ENCODE measurements around the gene SLC25A36.
"Not testable (repeated sequence)": the region's sequence is repeated elsewhere in the genome, so short reads cannot be mapped to it uniquely, and the experiment has no call there.

Gene SLC25A36

DNA sequence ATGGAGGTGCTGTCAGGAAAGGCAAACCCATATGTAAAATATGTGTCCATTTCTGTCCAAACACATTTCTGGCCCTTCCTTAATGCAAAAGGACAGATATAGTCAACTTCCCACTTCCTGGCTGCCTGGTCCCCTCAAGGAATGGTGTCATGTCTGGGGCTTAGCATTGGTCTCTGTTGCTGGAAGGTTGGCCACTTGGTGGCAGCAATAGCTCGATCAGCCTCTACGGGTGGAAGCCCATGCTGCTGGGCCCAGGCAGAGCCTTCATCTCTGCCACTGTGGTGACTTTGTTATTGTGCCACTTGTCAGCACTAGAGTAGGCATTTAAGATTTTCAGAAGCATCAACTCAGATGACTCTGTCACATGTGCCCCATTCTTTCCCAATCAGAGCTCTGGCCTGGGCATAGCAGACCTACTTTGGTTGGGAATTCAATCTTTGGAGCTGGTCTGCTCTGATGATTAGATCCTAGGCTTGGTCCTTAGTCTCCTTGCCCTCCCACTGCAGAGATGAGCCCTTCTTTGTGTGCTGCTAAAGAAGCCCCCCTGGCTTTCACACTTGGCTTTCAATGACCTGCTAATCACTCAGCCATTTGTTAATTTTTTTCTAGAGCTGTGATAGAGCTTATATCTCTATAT is 58.5 kb downstream of the SLC25A36 start:
- DNase-seq: peak; percentile 21 to 77

DNA sequence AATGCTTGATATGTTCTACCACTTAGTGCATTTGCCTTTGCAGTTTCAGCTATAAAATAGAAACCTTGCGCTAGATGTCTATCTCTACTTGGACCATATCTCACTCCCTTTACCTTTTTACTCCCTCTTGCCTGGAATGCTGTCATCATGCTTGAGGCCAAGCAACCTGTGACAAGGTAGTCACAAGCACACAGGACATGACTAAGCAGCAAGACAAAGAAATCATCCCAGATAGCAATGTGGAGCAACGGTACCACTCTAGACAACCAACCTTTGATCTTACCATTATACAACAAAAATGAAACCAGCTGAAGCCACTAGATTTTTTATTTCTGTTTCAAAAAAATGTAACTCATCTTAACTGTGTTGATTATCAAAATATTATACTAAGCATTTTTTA is 59.0 kb downstream of the SLC25A36 start:
- DNase-seq: no peak

DNA sequence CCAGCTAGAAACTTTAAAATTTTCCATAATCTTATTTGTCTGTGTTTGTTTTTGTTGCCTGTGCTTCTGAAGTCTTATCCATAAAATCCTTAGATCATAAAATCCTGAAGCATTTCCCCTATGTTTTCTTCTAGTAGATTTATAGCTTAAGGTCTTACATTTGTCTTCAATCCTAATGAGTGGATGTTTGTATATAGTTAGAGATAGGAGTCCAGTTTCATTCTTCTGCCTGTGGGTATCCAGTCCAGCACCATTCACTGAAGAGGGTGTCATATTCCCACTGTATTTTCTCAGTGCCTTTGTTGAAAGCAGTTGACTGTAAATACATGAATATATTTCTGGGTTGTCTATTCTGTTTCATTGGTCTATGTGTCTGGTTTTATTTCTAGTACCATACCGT is 64.7 kb downstream of the SLC25A36 start:
- no peak for DNase-seq

DNA sequence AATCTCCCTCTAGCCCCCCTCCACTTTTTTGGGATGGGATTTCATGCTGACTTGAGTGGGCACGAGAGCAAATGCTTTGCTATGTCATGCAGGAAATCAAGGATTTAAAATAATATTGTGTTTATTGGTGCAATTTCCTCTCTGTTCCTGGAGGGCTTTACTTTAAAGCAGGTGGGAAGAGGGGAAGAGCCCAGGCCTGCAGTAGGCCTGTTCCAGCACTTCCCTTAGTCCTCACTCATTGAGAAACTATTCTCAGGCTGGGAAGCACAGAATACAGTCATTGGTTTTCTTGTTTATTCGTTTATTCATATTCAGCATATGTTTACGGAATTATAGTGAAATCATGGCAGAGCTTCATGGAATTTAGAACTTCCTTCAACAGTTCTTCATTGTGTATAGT is 67.9 kb downstream of the SLC25A36 start:
- no peak for DNase-seq

DNA sequence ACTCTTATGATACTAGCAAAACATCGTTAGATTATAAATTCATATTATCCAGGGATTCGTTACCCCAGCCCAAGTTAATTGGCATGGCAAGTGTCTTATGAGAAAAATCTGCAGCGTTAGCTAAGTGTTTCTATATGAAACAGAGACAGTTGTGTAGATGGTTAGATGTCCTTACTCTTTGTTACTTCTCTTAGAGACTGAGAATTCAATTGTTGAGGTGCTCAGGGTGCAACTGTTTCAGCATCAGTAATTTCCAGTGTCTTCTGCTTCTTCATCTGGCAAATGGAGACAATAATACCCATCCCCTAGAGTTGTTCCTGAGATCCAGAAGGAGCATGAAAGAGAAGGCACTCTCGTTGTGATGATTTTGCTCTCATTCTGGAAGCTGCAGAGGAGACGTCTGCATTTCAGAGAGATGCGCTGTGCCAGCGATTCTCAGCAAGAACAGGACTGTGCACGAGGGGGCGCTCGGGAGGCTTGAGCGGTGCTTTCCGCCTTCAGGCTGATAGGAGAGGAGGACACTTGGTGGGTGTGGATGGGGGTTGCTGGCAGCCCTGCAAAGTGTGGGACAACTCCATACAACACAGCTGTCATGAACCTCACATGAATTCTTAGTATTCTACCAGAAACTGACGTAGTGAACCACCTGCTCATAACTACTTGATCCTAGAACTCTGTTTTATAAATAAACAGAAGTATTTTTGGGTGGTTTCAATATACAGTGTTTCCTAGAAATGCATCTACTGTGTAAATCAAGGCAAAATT is 69.8 kb downstream of the SLC25A36 start:
- DNase-seq: peak; percentile 17 to 77

DNA sequence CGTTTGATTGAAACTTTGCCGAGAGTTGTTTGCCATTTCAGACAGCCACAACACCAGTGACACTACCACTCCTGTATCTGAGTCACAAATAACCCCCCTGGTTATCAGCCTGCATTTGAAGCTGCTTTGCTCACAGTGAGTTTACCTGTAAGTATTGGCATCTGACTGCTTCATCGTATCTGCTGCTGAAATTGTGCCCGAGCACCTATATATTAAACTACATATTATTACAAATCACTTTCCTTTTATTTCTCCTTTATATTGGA is 70.3 kb downstream of the SLC25A36 start:
- no peak for DNase-seq

DNA sequence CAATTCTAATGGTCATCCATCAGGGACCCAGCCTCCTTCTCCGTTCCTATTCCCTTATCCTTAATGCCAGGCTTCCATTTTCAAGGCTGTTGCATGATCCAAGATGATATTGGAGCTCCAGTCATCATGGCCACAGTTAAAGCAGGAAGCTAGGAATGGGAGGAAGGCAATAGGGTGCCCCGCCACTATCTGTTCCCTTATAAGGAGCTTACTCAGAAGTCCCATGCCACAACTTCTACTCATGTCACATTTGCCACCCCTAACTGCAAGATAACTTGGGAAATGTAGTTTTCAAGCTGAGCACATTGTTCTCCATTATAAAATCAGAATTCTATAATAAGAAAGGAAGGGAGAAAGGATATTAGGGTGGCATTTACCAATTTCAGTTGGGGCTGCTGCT is 70.9 kb downstream of the SLC25A36 start:
- no peak for DNase-seq

DNA sequence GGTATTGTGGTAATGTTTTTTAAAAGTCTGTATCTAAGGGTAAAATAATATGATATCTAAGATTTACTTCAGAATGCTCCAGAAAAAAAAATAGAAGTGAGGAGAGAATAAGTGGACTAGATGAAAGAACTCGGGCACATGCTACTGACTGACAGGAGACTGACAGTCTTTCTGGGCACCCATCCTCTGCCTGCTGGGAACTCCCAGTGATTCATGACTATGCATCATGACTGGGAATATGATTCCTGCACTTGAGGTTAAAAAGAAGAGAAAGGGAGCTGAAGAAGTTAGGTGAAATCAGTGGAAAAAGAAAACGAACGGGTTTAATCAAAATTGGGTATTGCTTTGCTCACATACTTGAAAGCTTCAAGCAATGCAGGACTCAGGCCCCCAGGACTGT is 73.8 kb downstream of the SLC25A36 start:
- DNase-seq: no peak

DNA sequence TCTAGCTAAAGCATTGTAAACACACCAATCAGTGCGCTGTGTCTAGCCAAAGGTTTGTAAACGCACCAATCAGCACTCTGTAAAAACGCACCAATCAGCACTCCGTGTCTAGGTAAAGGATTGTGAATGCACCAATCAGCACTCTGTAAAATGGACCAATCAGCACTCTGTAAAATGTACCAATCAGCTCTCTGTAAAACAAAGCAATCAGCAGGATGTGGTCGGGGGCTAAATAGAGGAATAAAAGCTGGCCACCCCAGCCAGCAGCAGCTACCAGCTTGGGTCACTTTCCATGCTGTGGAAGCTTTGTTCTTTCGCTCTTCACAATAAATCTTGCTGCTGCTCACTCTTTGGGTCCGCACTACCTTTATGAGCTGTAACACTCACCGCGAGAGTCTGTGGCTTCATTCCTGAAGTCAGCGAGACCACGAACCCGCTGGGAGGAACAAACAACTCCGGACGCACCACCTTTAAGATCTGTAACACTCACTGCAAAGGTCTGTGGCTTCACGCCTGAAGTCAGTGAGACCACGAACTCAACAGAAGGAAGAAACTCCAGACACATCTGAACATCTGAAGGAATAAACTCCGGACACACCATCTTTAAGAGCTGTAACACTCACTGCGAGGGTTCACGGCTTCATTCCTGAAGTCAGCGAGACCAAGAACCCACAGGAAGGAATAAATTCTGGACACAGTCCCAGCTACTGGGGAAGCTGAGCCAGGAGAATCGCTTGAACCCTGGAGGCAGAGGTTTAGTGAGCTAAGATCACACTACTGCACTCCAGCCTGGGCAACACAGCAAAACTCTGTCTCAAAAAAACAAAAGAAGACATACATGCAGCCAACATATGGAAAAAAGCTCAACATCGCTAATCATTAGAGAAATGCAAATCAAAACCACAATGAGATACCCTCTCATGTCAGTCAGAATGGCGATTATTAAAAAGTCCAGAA is 76.0 kb downstream of the SLC25A36 start:
- DNase-seq: not testable (repeated sequence)

DNA sequence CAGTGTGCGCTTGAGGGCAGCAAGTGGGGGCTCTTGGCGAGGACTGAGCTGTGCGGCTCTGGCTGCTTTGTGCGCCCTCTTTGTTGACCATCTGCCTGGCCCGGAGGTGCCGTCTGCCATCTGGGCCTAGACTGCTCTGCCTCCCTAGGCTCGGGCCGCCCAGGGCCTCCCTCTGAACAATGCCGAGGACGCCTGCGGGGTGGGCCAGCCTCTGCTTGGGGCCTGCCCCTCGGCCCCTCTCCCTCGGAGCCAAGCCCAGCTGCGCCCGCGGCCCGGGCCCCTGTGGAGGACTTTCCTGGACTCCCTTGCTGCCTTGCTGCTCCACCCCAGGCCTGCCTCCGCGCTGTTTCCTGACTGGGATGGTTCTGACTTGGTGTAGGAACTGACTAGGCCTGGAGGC is 77.6 kb downstream of the SLC25A36 start:
- DNase-seq: no peak

DNA sequence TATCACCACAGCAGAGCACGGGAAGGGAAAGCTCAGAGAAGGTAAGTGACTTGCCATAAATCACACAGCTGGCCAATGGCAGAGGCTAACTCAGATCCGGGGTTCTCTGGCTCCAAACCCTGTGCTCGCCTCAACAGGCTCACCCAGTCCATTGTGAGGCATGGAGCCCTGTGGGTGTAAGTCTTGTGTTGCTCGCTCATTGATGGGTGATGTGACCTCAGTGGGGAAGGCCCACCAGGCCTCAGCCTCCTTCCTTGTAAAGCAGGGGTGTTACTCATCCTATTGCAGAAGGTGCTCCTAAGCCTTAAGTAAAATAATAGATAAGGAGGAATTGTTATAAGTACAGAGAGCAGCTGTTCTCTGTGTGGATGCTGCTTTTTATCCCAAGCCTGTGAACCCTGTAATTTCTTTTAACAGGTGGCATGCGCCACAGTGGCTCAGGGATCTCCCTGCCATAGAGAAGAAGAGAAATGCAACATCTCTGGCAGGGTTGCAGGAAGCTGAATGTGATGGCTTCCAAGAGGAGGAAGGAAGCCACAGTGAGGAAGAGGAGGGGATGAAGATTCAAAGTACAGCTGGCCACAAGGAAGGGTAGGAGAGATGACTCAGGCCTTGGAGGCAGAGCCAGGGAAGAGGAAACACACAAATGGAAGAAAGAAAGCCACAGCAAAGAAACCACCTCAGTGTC is 78.7 kb downstream of the SLC25A36 start:
- DNase-seq: no peak

DNA sequence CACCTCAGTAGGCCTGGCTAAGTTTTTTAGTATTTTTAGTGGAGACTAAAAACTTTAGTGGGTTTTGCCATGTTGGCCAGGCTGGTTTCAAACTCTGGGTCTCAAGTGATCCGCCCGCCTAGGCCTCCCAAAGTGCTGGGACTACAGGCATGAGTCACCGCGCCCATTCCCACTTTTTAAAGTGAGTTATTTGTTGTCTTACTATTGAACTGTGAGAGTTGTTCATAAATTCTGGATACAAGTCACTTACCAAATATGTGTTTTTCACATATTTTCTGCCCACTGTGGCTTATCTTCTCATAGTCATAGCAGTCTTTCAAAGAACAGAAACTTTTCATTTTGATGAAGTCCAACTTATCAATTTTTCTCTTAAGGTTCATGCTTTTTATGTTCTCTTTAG is 79.6 kb downstream of the SLC25A36 start:
- no peak for DNase-seq

Measured in NCI-H446 (cell line).